Stimulated activated CD4-positive, alpha-beta T cell treated with anti-CD3 and anti-CD28 coated beads, Interleukin-12 subunit alpha, Interleukin-12 subunit beta, amount 100 ng/mL, for 4 hours (primary cell): ENCODE measurements around the gene ID2.
"Not testable (repeated sequence)": the region's sequence is repeated elsewhere in the genome, so short reads cannot be mapped to it uniquely, and the experiment has no call there.

Experiments
- DNase-seq: peaks from one replicate; pipeline ENCODE4 v3.0.0-alpha.2; 2020

The ID2 gene

DNA sequence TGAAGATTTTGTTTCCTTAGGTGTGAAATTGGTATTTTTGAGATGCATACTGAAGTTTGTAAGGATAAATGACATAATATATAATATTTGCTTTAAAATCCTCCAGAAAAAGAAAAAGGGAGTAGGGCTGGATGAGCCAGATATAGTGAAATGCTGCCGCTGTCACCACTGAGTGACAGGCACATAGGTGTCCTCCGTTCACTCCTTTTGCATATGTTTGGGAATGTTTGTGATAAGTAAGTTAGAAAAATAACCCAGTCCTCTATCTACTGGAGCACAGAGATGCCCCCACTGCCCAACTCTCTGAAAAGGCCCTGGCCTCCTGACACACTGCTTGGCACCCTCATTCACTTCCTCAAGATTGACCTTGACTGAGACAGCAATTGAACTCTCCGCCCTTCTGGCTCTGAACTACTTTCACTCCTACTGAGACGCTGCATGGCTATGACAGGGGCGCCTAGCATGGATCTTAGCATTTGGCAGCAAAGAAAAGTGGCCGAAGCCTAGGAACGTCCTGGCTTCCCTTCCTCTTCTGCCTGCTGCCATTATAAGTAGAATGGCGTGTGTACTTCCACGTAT lies 10.1 kb downstream of the ID2 start:
- no peak for DNase-seq

GRCh38 chr2:8692783-8693156 lies 10.9 kb downstream of the ID2 start:
- DNase-seq: no peak

- DNase-seq: peak; percentile 31
Measured at GRCh38 chr2:8693157-8693821, 11.4 kb downstream of the ID2 start.

DNA sequence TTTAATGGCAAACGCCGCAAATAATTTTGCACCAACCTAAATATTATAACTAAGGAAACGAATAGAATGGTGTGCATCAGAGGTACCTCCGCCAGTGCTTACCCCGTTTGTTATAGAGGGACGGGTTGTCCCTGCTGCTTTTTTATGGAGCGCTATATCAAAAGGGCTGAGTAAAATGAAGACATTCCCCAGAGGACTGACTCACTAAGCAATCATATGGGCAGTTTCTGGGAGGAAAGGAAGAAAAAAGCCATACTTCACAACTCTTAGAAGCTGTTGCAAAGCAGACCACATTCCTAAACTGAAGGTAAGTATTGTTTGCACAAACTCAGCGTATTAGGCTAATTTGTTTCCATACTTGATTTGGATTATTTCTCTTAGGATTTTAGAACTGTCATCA lies 12.9 kb downstream of the ID2 start:
- DNase-seq: no peak

- DNase-seq: no peak
Measured at GRCh38 chr2:8697190-8697589, 15.3 kb downstream of the ID2 start.

GRCh38 chr2:8699839-8700238 lies 18.0 kb downstream of the ID2 start:
- no peak for DNase-seq

GRCh38 chr2:8701681-8702379 lies 20.0 kb downstream of the ID2 start:
- no peak for DNase-seq

GRCh38 chr2:8704906-8705305 lies 23.1 kb downstream of the ID2 start:
- no peak for DNase-seq

DNA sequence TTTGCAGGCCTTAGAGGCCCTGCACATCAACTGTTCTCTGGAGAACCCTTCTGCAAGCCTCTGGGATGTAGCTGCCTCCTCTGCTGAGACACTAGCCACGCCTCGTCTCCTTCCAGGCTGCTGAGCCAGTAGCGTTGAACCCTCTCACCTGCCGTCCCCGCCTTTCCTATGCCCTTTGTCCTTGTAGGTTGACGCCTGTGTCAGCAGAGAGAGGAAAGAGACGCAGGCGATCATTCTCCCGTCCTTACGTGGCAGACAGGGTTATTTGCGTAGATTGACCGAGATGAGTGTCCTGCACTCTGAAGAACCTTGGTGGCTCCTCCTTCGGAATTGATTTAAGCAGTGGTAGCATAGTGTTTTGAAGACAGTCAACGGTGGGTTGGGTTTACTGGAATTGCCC lies 27.8 kb downstream of the ID2 start:
- no peak for DNase-seq

DNA sequence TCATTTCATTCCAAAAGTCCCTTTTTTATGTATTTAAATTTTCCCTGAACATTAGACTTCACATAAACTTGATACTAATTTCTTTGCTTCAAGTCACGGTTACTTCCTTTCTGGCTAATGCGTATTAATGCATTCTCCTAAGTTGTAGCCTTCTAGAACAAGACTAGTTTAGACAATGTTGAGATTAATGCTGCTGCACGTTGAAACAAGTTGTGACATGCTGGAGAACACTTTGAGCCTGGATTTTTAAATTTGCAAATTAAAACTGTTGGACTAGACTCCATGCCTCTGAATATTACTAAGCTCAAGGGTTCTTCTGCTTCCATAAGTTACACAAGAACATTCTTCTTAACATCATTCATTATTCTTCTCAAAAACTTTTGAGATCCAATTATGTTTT lies 29.1 kb downstream of the ID2 start:
- DNase-seq: no peak

DNA sequence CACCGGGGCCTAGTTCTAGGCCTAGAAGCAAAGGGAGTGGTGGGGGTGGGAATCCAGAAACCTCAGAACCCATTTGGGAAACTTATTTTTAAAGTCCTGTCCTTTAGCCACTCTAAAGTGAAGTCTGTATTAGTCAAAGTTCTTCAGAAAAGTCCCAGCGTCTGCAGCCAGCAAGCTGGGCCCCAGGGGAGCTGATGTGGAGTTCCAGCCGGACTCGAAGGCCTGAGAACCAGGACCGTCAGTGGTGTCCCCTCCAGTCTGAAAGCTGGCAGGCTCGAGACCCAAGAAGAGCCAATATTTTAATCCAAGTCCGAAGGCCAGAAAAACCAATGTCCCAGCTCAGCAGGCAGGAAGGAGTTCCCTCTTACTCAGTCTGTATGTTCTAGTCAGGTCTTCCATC lies 32.4 kb downstream of the ID2 start:
- DNase-seq: no peak

DNA sequence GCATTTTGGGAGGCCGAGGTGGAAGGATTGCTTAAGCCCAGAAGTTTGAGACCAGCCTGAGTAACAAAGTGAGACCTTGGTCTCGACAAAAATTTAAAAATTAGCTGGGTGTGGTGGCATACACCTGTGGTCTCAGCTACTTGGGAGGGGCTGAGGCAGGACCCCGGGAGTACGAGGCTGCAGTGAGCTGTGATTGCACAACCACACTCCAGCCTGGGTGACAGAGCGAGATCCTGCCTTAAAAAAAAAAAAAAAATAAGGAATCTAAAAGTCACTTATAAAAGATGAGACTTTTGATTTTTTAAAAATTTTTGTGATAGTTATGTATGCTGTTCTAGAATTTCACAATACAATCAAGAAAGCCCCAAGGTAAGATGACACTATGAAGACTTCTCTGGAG lies 33.1 kb downstream of the ID2 start:
- no peak for DNase-seq

GRCh38 chr2:8719528-8719927 lies 37.7 kb downstream of the ID2 start:
- DNase-seq: no peak

DNA sequence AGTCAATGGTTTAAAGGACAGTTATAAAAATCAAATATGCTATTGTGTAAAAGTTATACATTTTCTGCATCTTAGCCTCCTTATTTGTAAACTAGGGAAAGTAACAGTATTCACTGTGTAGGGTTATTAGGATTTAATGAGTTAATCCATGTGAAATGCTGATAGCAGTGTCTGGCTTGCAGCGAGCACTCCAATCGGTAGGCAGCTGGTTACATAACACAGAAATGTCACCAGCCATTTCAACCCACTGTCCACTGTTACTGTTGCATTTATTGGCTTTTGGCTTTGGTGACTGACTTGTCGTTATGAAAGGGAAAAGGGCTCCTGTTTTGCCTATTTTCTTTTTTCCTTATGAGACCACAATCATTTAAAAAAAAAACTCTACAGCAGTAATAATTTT lies 38.9 kb downstream of the ID2 start:
- no peak for DNase-seq

DNA sequence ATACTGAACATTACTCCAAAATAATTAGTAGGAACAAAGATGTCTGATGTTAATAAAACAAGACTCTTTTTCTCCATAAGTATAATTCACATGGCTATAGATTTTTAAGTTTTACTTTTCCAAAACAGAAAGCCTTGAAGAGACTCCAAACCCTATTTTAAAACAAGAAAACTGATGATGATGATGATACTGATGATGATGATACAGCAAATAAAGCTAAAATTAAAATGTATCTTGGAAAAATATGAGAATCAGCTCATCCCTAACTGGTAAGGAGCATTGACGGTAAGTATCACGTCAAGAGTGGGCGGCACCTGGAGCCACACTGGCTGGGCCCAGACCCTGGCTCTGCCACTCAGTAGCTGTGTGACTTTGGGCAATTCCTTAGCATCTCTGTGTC lies 39.6 kb downstream of the ID2 start:
- DNase-seq: no peak

- no peak for DNase-seq
Measured at GRCh38 chr2:8722986-8723385, 41.1 kb downstream of the ID2 start.

GRCh38 chr2:8725838-8726237 lies 44.0 kb downstream of the ID2 start:
- no peak for DNase-seq

GRCh38 chr2:8728305-8729015 lies 46.6 kb downstream of the ID2 start:
- DNase-seq: no peak

- not testable (repeated sequence) for DNase-seq
Measured at GRCh38 chr2:8729101-8729500, 47.2 kb downstream of the ID2 start.

GRCh38 chr2:8729939-8730338 lies 48.1 kb downstream of the ID2 start:
- no peak for DNase-seq

DNA sequence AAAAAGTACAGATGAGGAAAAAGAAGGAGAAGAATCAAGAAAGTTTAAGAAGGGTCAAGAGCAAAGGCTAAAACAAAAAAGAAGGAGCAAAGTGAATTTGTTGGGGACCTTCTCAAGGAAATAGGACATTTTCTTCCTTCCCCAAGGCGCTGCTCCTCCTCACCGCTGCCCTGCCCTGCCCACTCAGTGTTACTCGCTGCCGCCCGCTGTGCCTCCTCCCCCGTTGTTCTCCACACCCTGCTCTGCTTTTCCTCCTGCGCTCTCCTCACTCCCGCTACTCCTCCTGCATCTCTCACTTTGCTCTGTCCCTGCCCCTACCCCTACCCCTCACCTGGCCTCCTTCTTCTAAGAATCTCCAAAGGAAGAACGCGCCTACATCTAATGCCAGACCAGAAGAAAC lies 50.7 kb downstream of the ID2 start:
- no peak for DNase-seq
